GM12875 (cell line): ENCODE data around the gene ZMIZ1.

Source experiments
- H3K4me3 ChIP-seq: one replicate; pipeline ENCODE4 v1.5.1; 2011; ENCODE audit warnings: low read depth, low read length, control low read depth
- CTCF ChIP-seq: IDR thresholded peaks from 2 replicates; pipeline ENCODE4 v1.5.1; 2011; ENCODE audit warnings: low read depth, mild to moderate bottlenecking, control low read depth, inconsistent platforms, low read length, moderate library complexity, borderline replicate concordance; ENCODE audit not compliant: insufficient read depth

ZMIZ1 gene

GRCh38 chr10:79182781-79183467 is 114.2 kb downstream of the ZMIZ1 start:
- no peak overlapping the region for H3K4me3 ChIP-seq
- no peak for TF ChIP-seq CTCF

- no peak for TF ChIP-seq CTCF
- H3K4me3 ChIP-seq: no peak overlapping the region
Observed at GRCh38 chr10:79183468-79183865, 114.7 kb downstream of the ZMIZ1 start.

- no peak for TF ChIP-seq CTCF
- H3K4me3 ChIP-seq: no peak overlapping the region
Observed at GRCh38 chr10:79184145-79184625, 115.4 kb downstream of the ZMIZ1 start.

GRCh38 chr10:79184657-79185056 is 115.9 kb downstream of the ZMIZ1 start:
- H3K4me3 ChIP-seq: no peak overlapping the region
- TF ChIP-seq CTCF: no peak

- no peak overlapping the region for H3K4me3 ChIP-seq
- TF ChIP-seq CTCF: no peak
Observed at GRCh38 chr10:79185067-79185774, 116.5 kb downstream of the ZMIZ1 start.

- TF ChIP-seq CTCF: no peak
- H3K4me3 ChIP-seq: no peak overlapping the region
Observed at GRCh38 chr10:79185796-79186374, 117.1 kb downstream of the ZMIZ1 start.
